Mucosa of rectum (tissue), 2 donors: Measurements from ENCODE around the gene MAN1B1.

Experiments
- H3K27ac ChIP-seq, 2 donors: one replicate each; pipeline ENCODE4 v1.7.0; 2013; ENCODE audit warnings: inconsistent platforms in 2 of 2, low read depth in 2 of 2, low read length in 2 of 2
- H3K27me3 ChIP-seq, 2 donors: one replicate each; pipeline ENCODE4 v1.7.0; 2013; ENCODE audit warnings: low read length in 2 of 2; ENCODE audit not compliant: control insufficient read depth in 2 of 2, insufficient read depth in 2 of 2
- H3K36me3 ChIP-seq, 2 donors: one replicate each; pipeline ENCODE4 v1.7.0; 2013; ENCODE audit warnings: low read length in 2 of 2; ENCODE audit not compliant: control insufficient read depth in 2 of 2, insufficient read depth in 2 of 2
- H3K4me1 ChIP-seq, 2 donors: one replicate each; pipeline ENCODE4 v1.7.0; 2013; ENCODE audit warnings: low read length in 2 of 2, mild to moderate bottlenecking in 1 of 2; ENCODE audit not compliant: control insufficient read depth in 2 of 2, insufficient read depth in 2 of 2
- H3K4me3 ChIP-seq, 2 donors: one replicate each; pipeline ENCODE4 v1.7.0; 2013; ENCODE audit warnings: low read length in 2 of 2
- H3K9ac ChIP-seq, 2 donors: one replicate each; pipeline ENCODE4 v1.7.0; 2013; ENCODE audit warnings: low read length in 2 of 2, low read depth in 1 of 2, mild to moderate bottlenecking in 1 of 2
- H3K9me3 ChIP-seq, 2 donors: one replicate each; pipeline ENCODE4 v1.7.0; 2013; ENCODE audit warnings: low read length in 2 of 2; ENCODE audit not compliant: control insufficient read depth in 2 of 2
- donor health status: healthy.
- donor health status: Normal muscosa, but diverticular disease.

The MAN1B1 gene

GRCh38 chr9:137147793-137148160 lies 61.0 kb downstream of the MAN1B1 start:
- Histone ChIP-seq H3K27ac (no peak overlapping the region), H3K4me3 (no peak overlapping the region), H3K27me3 (peaks cover 2 to 5% of the 10 kb centered on the region in 2 donors), H3K9me3 (no peaks in the 10 kb centered on the region), H3K36me3 (no peaks in the 10 kb centered on the region), H3K4me1 (no peaks in the 10 kb centered on the region), H3K9ac (no peak overlapping the region)

GRCh38 chr9:137148242-137148641 lies 61.5 kb downstream of the MAN1B1 start:
- Histone ChIP-seq H3K36me3 (no peaks in the 10 kb centered on the region), H3K4me3 (no peak overlapping the region), H3K27me3 (peaks cover 2 to 5% of the 10 kb centered on the region in 2 donors), H3K9me3 (no peaks in the 10 kb centered on the region), H3K27ac (no peak overlapping the region), H3K4me1 (no peaks in the 10 kb centered on the region), H3K9ac (no peak overlapping the region)

GRCh38 chr9:137148661-137149060 lies 61.9 kb downstream of the MAN1B1 start:
- Histone ChIP-seq H3K27me3 (peaks cover 2 to 5% of the 10 kb centered on the region in 2 donors), H3K36me3 (no peaks in the 10 kb centered on the region), H3K9ac (no peak overlapping the region), H3K4me1 (no peaks in the 10 kb centered on the region), H3K4me3 (no peak overlapping the region), H3K9me3 (no peaks in the 10 kb centered on the region), H3K27ac (no peak overlapping the region)

DNA sequence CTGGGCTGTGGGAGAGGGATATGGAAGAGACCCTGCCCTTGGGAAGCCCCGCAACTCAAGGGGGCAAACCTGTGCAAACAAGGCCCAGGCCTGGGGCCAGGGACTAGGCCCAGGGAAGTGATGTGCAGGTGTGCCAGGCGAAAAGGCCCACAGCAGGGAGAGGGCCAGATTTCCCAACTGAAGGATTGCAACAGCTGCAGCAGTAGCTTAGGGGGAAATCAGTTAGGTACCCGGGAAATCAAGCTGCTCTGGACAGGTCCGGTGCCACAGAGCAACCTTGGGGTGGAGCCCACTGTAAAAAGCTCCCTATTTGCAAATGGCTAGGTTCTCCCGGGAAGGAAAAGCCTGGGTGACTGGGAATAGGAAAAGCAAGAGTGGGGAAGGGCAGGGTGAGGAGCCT lies 62.6 kb downstream of the MAN1B1 start:
- no peaks in the 10 kb centered on the region for H3K9me3 ChIP-seq
- H3K4me1 ChIP-seq, result no peaks in the 10 kb centered on the region
- no peaks in the 10 kb centered on the region for H3K36me3 ChIP-seq
- no peak overlapping the region for H3K9ac ChIP-seq
- H3K4me3 ChIP-seq, result no peak overlapping the region
- peaks cover 2 to 5% of the 10 kb centered on the region in 2 donors for H3K27me3 ChIP-seq
- H3K27ac ChIP-seq, result no peak overlapping the region

GRCh38 chr9:137149942-137150616 lies 63.3 kb downstream of the MAN1B1 start:
- Histone ChIP-seq H3K4me1 (no peaks in the 10 kb centered on the region), H3K9me3 (no peaks in the 10 kb centered on the region), H3K9ac (no peak overlapping the region), H3K4me3 (no peak overlapping the region), H3K27ac (no peak overlapping the region), H3K27me3 (peaks cover 5 to 6% of the 10 kb centered on the region in 2 donors), H3K36me3 (no peaks in the 10 kb centered on the region)

DNA sequence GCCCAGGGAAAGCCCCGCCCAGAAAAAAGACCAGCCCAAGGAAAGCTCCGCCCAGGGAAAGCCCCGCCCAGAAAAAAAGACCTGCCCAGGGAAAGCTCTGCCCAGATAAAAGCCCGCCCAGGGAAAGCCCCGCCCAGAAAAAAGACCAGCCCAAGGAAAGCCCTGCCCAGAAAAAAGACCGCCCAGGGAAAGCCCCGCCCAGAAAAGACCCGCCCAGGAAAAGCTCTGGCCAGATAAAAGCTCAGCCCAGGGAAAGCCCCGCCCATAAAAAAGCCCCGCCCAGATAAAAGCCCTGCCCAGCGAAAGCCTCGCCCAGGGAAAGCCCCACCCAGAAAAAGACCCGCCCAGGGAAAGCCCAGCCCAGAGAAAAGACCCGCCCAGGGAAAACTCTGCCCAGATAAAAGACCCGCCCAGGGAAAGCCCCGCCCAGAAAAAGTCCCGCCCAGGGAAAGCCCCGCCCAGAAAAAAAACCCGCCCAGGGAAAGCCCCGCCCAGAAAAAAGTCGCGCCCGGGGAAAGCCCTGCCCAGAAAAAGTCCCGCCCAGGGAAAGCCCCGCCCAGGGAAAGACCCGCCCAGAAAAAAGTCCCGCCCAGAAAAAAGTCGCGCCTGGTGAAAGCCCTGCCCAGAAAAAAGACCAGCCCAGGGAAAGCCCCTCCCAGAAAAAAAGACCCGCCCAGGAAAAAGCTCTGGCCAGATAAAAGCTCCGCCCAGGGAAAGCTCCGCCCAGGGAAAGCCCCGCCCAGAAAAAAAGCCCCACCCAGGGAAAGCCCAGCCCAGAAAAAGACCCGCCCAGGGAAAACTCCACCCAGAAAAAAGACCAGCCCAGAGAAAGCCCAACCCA lies 64.1 kb downstream of the MAN1B1 start:
- peaks cover 6 to 12% of the 10 kb centered on the region in 2 donors for H3K27me3 ChIP-seq
- no peak overlapping the region for H3K9ac ChIP-seq
- no peak overlapping the region for H3K4me3 ChIP-seq

DNA sequence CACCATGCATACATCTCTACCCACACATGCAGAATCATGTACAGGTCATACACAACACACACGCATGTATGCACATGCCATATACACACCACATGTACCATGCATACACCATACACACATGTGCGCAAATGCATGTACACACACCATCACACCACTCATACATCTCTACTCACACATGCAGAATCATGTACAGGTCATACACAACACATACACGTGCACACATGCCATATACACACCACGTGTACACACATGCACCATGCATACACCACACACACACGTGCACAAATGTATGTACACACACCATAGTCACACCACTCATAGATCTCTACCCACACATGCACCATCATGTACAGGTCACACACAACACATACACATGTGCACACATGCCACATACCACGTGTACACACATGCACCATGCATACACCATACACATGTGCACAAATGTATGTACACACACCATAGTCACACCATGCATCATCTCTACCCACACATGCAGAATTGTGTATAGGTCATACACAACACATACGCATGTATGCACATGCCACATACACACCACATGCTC lies 66.1 kb downstream of the MAN1B1 start:
- H3K36me3 ChIP-seq, result no peaks in the 10 kb centered on the region
- peaks cover 3 to 4% of the 10 kb centered on the region in 2 donors for H3K4me1 ChIP-seq
- no peak overlapping the region for H3K9ac ChIP-seq
- H3K9me3 ChIP-seq, result no peaks in the 10 kb centered on the region
- H3K27me3 ChIP-seq, result peaks cover 14 to 17% of the 10 kb centered on the region in 2 donors
- no peak overlapping the region for H3K27ac ChIP-seq
- no peak overlapping the region for H3K4me3 ChIP-seq

More for the DNA sequence above, 64.1 kb downstream of the MAN1B1 start:
- H3K27ac ChIP-seq, result no peak overlapping the region
- no peaks in the 10 kb centered on the region for H3K9me3 ChIP-seq
- no peaks in the 10 kb centered on the region for H3K4me1 ChIP-seq
- H3K36me3 ChIP-seq, result no peaks in the 10 kb centered on the region

GRCh38 chr9:137156567-137157375 lies 70.0 kb downstream of the MAN1B1 start:
- Histone ChIP-seq H3K36me3 (no peaks in the 10 kb centered on the region), H3K9me3 (no peaks in the 10 kb centered on the region), H3K4me1 (peaks cover 4 to 7% of the 10 kb centered on the region in 2 donors), H3K9ac (no peak overlapping the region), H3K4me3 (peak overlapping the region in 1 of 2 donors; percentile 5), H3K27ac (no peak overlapping the region), H3K27me3 (peaks cover 33 to 36% of the 10 kb centered on the region in 2 donors)

DNA sequence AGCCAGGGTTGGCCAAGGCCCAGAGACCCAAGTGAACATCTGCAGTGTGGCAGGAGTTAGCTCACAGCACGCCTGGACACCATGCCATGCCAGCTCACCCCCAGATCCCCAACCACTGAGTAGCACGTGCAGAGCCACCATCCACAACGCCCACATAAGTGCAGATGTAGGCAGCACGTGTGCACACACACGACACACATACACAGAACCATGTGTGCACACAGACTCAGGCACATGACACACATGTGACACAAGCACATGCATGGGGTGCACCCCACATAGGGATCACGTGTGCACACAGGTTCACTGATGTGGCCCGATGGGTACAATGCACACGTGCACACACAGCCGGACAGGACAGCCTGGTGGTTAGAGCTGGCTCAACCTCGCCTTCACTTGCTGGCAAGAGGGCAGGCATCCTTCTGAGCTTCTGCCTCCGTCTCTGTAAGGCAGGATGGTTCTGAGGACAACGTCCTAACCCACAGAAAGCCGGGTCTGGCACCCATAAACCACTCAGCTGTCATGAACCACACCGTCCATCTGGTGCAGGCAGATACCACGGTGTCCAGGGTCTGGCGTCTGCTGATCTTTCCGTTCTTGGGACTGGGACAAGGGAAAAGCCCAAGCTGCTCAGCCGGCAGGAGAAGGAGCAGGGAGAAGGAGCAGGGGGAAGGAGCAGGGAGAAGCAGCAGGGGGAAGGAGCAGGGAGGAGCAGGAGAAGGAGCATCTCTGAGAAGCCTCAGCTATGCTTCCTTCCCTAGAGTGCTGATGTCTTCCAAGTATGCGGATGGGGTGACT lies 71.0 kb downstream of the MAN1B1 start:
- Histone ChIP-seq H3K36me3 (no peaks in the 10 kb centered on the region), H3K27me3 (peaks cover 33 to 39% of the 10 kb centered on the region in 2 donors), H3K9ac (no peak overlapping the region), H3K4me3 (no peak overlapping the region), H3K27ac (no peak overlapping the region), H3K9me3 (no peaks in the 10 kb centered on the region), H3K4me1 (peaks cover 4 to 7% of the 10 kb centered on the region in 2 donors)
